Stimulated activated naive CD4-positive, alpha-beta T cell (primary cell): ENCODE data around the gene KNDC1.
"Not testable (repeated sequence)": the region's sequence is repeated elsewhere in the genome, so short reads cannot be mapped to it uniquely, and the experiment has no call there.

Source experiments
- DNase-seq, 6 experiments: peaks; one replicate each; lab custom pipeline; 2025; lab: John Stamatoyannopoulos, UW

KNDC1 gene

GRCh38 chr10:133221756-133222155 is 61.7 kb downstream of the KNDC1 start:
- not testable (repeated sequence) for DNase-seq

- DNase-seq: no peak
Observed at GRCh38 chr10:133224076-133224475, 64.1 kb downstream of the KNDC1 start.

- DNase-seq: no peak
Observed at GRCh38 chr10:133224756-133225372, 64.8 kb downstream of the KNDC1 start.

DNA sequence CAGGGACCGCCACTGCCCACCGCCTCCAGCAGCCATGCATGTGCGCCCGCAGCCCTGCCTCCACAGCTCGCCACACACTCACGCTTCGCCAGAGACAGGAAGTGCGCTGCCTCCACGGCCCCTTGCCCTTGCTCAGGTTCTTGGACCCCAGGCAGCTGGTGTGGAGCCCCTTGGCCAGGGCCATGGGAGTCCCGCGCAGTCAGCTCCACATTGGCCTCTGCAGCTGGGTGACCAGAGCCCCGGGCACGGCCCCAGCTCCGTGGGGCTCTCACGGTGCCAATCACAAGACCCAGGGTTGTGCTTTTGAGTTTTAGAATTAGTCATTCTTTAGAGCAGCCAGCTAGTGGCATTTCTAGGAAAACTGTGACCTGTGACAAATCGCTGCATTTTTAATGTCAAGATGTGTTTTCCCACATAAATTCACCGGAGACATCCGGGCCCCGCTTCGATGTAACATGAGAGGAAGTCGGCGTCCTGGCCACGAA is 65.7 kb downstream of the KNDC1 start:
- DNase-seq: no peak

DNA sequence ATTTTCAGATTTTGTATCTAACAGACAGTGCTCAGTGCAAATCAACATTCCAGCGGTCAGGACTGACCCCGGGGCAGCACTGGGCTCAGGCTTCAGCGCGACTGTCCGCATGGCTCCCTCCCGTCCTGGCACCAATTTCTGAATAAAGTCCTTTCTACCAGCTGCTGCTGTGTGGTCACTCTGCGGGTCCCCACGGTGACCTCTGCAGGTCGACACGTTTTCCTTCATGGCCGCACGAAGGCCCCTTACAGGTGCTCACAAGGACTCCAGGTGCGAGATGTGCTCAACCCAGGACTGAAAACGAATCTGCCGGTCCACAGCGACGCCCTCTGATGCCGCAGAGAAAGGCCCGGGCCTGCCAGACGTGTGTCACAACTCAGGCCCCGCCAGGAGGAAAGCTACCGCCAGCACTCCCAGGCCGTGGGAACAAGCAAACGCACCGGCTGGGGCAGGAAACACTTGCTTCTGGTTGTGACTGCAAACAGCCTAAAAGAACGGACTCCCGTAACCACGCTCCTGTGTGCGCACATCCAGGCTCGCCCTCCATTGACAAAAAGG is 66.3 kb downstream of the KNDC1 start:
- DNase-seq: no peak

DNA sequence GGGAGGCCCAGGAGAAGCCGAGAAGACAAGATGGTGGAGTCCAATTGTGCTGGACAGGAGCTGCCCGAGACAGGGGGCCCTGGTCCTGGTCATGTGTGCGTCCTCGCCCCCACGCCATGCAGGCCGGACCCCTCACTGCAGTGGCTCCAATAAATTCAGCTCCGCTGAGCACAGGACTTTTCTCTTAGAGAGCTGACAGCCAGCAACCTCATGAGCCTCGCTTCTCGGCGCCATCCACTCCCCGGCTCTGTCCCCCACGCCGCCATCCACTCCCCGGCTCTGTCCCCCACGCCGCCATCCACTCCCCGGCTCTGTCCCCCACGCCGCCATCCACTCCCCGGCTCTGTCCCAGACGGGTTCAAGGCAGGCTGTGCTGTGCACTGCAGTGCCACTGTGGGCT is 67.2 kb downstream of the KNDC1 start:
- DNase-seq: no peak

DNA sequence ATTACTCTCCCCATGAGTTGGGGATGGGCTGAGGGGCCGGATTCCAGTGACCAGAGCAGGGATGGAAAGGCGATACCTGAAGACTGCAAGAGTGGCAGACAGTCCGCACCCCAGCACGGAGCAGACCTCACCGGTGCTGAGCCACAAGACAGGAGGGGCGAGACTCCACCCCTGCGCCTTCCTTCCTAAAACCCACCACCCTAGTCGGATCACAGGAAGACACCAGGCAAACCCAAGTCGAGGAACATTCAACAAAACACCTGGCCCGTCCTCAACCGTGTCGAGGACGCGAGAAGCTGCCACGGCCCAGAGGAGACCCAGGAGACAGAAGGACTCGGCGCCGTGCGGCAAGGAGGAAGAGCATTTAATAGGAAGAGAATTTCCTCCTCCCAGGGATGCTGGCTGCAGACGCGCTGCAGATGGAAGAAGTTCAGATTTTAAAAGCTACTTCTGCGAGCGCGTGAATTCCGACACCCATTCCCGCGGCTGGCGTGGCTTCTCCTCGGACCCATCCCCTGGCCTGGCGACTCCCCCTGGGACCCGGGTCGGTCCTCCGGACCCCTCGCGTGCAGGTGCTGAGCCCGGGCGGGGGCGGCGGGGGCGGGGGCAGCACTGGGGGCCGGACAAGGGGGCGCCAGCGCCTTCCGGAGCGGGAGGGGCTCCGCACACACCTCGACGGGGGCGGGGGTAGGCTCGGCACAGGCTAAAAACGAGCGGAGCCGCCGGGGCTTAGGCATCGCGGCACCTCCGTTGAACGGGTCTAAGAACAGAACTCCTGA is 69.4 kb downstream of the KNDC1 start:
- no peak for DNase-seq

GRCh38 chr10:133230044-133230361 is 70.0 kb downstream of the KNDC1 start, which contains the start of gene UTF1:
TSS of gene UTF1 (plus strand) at chr10:133230217. CDS start at chr10:133230289, 72 bp downstream.
- no peak for DNase-seq

DNA sequence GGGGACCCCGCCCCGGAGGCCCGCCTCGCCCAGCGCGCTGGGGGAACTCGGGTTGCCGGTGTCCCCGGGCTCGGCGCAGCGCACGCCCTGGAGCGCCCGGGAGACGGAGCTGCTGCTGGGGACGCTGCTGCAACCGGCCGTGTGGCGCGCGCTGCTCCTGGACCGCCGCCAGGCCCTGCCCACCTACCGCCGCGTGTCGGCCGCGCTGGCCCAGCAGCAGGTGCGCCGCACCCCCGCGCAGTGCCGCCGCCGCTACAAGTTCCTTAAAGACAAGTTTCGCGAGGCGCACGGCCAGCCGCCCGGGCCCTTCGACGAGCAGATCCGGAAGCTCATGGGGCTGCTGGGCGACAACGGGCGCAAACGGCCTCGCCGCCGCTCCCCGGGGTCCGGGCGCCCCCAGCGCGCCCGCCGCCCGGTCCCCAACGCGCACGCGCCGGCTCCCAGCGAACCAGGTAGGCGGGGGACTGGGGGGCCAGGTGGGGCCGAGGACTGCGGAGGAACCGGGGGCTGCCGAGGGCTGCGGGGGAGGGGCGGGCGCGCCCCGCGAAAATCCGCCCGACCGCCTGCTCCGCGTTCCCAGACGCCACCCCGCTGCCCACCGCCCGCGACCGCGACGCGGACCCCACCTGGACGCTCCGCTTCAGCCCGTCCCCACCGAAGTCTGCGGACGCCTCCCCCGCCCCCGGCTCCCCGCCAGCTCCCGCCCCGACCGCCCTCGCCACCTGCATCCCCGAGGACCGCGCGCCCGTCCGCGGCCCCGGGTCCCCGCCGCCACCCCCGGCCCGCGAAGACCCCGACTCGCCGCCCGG is 70.6 kb downstream of the KNDC1 start:
- no peak for DNase-seq

DNA sequence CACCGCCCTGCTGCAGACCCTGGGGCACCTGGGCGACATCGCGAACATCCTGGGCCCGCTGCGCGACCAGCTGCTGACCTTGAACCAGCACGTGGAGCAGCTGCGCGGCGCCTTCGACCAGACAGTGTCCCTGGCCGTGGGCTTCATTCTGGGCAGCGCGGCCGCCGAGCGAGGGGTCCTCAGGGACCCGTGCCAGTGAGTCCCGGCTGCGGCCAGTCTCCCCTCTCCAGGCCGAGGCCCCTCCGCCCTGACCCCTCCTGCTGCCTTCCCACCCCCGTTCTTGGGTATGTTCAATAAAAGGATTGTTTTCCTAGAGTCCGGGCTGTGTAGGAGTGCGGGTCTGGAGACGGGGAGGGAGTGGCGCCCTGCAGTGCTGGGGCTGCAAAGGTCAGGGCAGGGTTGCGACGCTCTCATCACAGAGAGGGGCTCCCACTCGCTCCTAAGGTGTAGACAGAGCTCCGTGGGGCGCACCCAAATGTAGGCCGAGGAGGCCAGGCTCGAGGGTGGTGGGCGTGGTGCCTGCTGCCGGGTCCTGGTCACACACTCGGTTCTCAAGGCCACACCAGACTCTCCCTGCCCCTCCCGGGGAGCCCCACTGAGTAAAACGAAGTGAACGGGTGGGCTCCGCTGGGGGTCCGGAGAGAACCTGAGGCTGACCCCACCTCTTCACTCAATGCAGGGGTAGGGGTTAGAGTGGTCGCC is 71.4 kb downstream of the KNDC1 start:
- DNase-seq: no peak

DNA sequence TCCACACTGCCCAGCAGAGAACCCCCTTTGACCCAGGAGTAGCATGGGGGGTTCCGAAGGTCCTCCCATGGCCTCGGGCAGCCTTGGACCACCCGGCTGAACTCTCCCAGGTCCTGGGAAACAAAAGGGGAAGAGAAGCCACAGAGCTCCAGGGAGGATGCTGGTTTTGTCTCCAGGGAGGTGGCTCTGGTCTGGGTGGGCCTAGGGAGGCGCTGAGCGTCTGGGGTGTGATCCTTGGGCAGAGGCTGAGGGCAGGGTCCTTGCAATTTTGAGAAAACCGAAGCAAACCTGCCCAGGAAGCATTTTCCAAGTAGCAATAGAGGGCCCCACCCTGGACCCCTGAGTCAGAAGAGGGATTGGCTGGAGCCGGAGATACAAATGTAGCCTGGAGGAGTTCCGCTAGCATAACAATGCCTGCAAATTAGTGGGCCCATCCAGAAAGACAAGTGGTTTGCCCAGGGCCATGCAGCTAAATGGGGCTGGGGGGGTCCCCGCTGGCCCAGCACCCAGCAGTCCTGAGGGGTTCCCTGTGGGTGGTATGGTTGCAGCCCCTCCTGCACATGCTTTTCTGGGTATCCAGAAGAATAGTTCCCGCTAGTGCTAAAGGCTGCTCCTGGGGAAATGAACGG is 72.0 kb downstream of the KNDC1 start:
- DNase-seq: no peak

DNA sequence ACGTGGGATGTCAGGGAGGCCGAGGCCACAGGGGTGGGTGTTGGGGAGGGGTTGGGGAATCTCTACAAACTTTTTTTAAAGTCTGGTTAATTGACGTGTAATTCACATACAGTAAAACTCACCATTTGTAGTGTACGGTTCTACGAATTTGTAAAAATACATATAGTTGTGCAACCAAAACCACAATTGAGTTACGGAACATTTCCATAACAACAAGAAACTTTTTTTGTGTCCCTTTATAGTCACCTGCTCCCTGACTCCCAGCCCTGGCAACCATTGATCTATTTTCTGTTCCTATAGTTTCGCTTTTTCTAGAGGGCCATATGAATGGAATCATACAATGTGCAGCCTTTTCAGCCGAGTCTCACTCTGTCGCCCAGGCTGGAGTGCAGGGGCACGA is 74.8 kb downstream of the KNDC1 start:
- DNase-seq: not testable (repeated sequence)

- DNase-seq: no peak
Observed at GRCh38 chr10:133235265-133235855, 75.3 kb downstream of the KNDC1 start.

GRCh38 chr10:133235932-133236331 is 75.9 kb downstream of the KNDC1 start:
- no peak for DNase-seq

DNA sequence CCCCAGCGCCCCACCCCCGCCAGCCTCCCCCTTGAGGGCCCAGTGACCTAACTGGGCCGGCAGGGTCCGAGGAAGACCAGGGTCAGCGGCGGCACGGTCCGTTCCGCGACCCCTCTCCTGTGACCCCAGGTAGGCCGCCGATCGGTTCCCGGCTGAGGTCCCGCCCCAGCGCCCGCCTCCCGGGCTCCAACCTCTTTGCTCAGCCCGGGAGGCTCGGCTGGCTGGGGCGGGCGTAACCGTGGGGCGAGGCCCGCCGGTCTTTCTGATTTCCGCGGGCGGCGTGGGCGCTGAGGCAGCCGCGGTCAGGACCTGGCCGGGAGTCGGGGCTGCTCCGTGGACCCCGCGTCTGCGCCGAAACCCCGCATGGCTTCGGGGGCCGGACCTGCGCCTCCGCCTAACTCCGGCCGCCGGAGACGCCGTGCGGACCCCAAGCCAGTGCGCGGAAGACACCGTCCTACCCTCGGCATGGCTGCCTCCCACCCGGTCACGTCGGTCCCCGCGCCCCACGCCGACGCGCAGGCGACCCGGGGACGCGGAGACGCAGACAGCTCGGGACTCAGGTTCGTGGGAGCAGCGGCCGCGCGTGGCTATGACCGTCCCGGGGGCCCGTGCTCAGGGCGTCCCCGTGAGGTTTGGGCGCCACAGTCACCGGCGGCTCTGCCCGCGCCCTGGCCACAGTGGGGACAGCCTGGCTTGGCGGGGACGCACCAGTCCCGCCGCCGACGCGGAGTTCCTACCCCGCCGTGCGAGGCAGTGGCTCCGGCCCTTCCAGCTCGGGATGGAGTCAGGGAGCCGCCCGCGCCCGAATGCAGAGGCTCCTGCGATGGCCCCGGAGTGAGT is 76.6 kb downstream of the KNDC1 start:
- peak in 1 of 6 experiments; percentile 9 for DNase-seq

GRCh38 chr10:133237241-133237587 is 77.2 kb downstream of the KNDC1 start:
- no peak for DNase-seq

GRCh38 chr10:133237588-133238465 is 77.8 kb downstream of the KNDC1 start, which contains the start of gene VENTX:
TSS of gene VENTX (plus strand) at chr10:133237855. CDS start at chr10:133237915, 60 bp downstream.
- no peak for DNase-seq

GRCh38 chr10:133238466-133238804 is 78.4 kb downstream of the KNDC1 start:
- no peak for DNase-seq

DNA sequence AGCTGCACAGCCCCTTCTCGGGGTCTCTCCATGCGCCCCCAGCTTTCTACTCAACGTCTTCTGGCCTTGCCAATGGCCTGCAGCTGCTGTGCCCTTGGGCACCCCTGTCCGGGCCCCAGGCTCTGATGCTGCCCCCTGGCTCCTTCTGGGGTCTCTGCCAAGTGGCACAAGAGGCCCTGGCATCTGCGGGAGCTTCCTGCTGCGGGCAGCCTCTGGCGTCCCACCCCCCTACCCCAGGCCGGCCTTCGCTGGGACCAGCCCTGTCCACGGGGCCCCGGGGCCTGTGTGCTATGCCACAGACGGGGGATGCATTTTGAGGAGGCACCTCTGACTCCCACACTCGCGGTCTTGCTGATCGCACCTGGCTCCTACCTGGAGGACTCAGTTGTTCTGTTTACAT is 80.0 kb downstream of the KNDC1 start:
- DNase-seq: no peak
